Measurements from ENCODE around the gene SPCS3.

DNA sequence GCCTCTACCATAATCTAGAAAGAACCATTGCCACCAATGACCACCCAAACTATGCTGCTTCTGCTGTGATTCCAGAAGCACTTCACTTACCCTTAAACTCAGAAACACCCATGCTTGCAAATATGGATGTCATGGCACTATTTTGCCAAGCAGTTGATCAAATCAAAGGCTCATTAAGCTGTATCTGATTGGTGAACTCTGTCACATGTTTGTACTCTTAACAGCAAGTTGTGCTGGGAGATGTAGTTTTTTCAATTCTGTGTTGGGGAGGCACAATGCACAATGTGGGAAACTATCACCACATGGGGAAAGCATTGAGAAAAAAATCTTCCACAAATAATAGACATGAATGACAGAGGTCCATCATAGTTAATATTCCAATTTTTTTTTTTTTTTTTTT, 19.2 kb upstream of the SPCS3 start:
- TF ChIP-seq, protein P1, sequence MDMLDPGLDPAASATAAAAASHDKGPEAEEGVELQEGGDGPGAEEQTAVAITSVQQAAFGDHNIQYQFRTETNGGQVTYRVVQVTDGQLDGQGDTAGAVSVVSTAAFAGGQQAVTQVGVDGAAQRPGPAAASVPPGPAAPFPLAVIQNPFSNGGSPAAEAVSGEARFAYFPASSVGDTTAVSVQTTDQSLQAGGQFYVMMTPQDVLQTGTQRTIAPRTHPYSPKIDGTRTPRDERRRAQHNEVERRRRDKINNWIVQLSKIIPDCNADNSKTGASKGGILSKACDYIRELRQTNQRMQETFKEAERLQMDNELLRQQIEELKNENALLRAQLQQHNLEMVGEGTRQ (IDR thresholded peaks at IDR 0.05; ENCODE audit: low read depth, low read length): no peak
- TF ChIP-seq, protein P1 (CRISPR knock-in tag; IDR thresholded peaks at IDR 0.05; ENCODE audit: borderline replicate concordance): no peak
- TF ChIP-seq, protein P2, sequence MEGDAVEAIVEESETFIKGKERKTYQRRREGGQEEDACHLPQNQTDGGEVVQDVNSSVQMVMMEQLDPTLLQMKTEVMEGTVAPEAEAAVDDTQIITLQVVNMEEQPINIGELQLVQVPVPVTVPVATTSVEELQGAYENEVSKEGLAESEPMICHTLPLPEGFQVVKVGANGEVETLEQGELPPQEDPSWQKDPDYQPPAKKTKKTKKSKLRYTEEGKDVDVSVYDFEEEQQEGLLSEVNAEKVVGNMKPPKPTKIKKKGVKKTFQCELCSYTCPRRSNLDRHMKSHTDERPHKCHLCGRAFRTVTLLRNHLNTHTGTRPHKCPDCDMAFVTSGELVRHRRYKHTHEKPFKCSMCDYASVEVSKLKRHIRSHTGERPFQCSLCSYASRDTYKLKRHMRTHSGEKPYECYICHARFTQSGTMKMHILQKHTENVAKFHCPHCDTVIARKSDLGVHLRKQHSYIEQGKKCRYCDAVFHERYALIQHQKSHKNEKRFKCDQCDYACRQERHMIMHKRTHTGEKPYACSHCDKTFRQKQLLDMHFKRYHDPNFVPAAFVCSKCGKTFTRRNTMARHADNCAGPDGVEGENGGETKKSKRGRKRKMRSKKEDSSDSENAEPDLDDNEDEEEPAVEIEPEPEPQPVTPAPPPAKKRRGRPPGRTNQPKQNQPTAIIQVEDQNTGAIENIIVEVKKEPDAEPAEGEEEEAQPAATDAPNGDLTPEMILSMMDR (CRISPR knock-in tag; IDR thresholded peaks at IDR 0.05): no peak
- TF ChIP-seq, protein P3, sequence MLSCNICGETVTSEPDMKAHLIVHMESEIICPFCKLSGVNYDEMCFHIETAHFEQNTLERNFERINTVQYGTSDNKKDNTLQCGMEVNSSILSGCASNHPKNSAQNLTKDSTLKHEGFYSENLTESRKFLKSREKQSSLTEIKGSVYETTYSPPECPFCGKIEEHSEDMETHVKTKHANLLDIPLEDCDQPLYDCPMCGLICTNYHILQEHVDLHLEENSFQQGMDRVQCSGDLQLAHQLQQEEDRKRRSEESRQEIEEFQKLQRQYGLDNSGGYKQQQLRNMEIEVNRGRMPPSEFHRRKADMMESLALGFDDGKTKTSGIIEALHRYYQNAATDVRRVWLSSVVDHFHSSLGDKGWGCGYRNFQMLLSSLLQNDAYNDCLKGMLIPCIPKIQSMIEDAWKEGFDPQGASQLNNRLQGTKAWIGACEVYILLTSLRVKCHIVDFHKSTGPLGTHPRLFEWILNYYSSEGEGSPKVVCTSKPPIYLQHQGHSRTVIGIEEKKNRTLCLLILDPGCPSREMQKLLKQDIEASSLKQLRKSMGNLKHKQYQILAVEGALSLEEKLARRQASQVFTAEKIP (CRISPR knock-in tag; IDR thresholded peaks at IDR 0.05; ENCODE audit: borderline replicate concordance): no peak
- no peak for TF ChIP-seq ZBTB3 (CRISPR knock-in tag; IDR thresholded peaks at IDR 0.05; ENCODE audit: borderline replicate concordance, low read depth)
- TF ChIP-seq SIN3A (IDR thresholded peaks at IDR 0.05; ENCODE audit: borderline replicate concordance, low read depth, low read length): no peak
- no peak for TF ChIP-seq POLR2A (IDR thresholded peaks at IDR 0.05; ENCODE audit: insufficient read depth in 1 of 2, low read depth in 2 of 2, low read length in 2 of 2)
- no peak for TF ChIP-seq ESRRA (CRISPR knock-in tag; IDR thresholded peaks at IDR 0.05; ENCODE audit: low read depth)
- no peak for TF ChIP-seq MXD4 (CRISPR knock-in tag; IDR thresholded peaks at IDR 0.05)
- TF ChIP-seq, protein P4, sequence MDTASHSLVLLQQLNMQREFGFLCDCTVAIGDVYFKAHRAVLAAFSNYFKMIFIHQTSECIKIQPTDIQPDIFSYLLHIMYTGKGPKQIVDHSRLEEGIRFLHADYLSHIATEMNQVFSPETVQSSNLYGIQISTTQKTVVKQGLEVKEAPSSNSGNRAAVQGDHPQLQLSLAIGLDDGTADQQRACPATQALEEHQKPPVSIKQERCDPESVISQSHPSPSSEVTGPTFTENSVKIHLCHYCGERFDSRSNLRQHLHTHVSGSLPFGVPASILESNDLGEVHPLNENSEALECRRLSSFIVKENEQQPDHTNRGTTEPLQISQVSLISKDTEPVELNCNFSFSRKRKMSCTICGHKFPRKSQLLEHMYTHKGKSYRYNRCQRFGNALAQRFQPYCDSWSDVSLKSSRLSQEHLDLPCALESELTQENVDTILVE (CRISPR knock-in tag; IDR thresholded peaks at IDR 0.05): no peak
- TF ChIP-seq PRDM10 (CRISPR knock-in tag; IDR thresholded peaks at IDR 0.05; ENCODE audit: low read depth): no peak
- no peak for TF ChIP-seq GABPA (IDR thresholded peaks at IDR 0.05; ENCODE audit: low read depth, low read length)
- TF ChIP-seq GABPA (CRISPR knock-in tag; IDR thresholded peaks at IDR 0.05; ENCODE audit: low read depth): no peak
- TF ChIP-seq CREM (IDR thresholded peaks at IDR 0.05): no peak
- no peak for TF ChIP-seq CREM (CRISPR knock-in tag; IDR thresholded peaks at IDR 0.05)

Data from HepG2 (cell line).